ENCODE measurements around the gene RGS13. TPM values are rescaled to one million over a fixed set of nuclear protein-coding genes. Genes with fewer than 3 reads are reported as not detected.

The RGS13 gene
- total RNA-seq, 3 donors from 2014 or later = 0.43 to 1.3 (median 0.96) TPM

DNA sequence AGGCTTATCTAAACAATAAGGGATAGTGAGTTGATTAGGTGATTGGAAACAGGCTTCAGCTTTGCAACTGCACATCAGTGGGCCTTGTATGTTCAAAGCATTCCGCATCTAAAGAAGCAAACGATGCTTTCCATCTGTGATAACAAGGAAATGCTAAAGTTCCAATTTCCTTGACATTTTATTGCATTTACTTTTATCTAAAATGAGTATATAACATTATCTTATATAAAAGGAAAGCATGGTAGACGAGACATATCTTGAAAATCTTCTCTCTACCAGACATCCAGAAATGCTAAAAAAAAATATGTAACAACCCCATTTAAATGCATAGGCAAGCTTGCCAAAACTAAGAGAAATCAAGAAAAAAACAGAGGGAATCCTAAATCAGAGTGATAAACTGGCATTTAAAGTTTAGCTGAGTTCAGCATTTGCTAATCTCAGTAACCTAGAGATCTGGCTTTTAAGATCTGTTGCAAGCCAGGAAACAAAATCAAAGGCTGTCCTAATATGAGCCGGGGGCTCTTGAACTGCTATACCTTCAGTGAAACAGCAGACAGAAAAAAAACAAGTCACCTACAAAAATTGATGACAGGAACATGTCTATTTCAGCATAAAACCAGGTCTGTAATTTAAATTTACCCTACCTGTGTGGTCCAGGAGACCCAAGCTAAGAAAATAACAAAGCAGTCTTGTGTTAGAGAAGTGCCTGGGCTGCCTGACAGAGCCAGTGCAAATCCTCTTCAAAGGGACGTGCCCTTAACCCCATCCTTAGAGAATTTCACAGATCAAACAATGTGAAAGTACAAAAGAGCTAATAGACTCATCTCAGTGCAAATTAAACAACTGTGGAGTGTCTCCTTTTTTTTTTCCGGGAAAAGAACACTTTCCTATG is 3.1 kb upstream of the RGS13 start:
- DNase-seq (no peak), ATAC-seq (no peak)
- Histone ChIP-seq H3K4me1 (ENCODE audit: low read depth) (no peaks in the 10 kb centered on the region), H3K9me3 (no peaks in the 10 kb centered on the region), H3K36me3 (ENCODE audit: low read depth) (no peaks in the 10 kb centered on the region), H3K4me3 (no peak overlapping the region)
- intact Hi-C loops (cut with DNase I, micrococcal nuclease) = no loop called here
- TF ChIP-seq, protein P1, sequence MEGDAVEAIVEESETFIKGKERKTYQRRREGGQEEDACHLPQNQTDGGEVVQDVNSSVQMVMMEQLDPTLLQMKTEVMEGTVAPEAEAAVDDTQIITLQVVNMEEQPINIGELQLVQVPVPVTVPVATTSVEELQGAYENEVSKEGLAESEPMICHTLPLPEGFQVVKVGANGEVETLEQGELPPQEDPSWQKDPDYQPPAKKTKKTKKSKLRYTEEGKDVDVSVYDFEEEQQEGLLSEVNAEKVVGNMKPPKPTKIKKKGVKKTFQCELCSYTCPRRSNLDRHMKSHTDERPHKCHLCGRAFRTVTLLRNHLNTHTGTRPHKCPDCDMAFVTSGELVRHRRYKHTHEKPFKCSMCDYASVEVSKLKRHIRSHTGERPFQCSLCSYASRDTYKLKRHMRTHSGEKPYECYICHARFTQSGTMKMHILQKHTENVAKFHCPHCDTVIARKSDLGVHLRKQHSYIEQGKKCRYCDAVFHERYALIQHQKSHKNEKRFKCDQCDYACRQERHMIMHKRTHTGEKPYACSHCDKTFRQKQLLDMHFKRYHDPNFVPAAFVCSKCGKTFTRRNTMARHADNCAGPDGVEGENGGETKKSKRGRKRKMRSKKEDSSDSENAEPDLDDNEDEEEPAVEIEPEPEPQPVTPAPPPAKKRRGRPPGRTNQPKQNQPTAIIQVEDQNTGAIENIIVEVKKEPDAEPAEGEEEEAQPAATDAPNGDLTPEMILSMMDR (IDR thresholded peaks at IDR 0.05) = no peak

DNA sequence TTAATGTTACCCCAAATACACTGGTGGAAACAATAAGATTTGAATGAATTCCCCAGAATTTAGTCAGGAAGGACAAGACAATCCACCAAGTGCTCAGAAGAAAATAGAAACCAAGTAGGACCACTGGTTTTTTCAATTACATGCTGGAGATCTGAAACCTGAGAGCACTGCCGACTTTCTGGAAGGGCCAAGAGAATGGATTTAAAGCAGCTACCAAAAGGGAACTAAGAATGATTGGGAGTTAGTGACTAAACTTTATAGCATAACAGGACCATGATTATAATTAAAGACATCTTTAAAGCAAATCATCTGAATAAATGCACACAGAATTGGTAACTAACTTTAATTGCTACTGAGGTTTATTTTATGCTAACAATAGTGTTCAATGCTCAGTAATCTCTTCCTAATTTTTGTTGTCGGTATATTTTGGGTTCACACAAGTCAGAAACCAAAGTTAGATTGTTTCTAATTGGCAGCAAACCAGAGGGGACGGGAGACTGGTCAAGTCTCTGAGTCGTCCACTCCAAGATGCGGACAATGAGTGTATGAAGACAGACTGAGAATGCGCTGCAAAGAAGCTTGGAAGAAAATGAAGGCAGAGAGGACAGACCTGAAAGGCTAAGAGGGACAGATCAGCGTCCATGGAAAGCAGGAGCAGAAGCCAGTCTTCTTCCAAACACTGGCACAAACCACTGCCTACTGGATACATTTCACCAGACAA is 2.3 kb upstream of the RGS13 start:
- ATAC-seq (no peak), DNase-seq (no peak)
- Histone ChIP-seq H3K4me1 (ENCODE audit: low read depth) (no peaks in the 10 kb centered on the region), H3K36me3 (ENCODE audit: low read depth) (no peaks in the 10 kb centered on the region), H3K4me3 (no peak overlapping the region), H3K9me3 (no peaks in the 10 kb centered on the region)
- intact Hi-C loops (cut with DNase I, micrococcal nuclease) = no loop called here
- TF ChIP-seq, protein P1 (IDR thresholded peaks at IDR 0.05) = no peak

GRCh38 chr1:192635041-192635440 is 906 bp upstream of the RGS13 start:
- intact Hi-C loops (cut with DNase I, micrococcal nuclease) = no loop called here
- ATAC-seq = no peak
- H3K4me3 ChIP-seq = no peak overlapping the region

DNA sequence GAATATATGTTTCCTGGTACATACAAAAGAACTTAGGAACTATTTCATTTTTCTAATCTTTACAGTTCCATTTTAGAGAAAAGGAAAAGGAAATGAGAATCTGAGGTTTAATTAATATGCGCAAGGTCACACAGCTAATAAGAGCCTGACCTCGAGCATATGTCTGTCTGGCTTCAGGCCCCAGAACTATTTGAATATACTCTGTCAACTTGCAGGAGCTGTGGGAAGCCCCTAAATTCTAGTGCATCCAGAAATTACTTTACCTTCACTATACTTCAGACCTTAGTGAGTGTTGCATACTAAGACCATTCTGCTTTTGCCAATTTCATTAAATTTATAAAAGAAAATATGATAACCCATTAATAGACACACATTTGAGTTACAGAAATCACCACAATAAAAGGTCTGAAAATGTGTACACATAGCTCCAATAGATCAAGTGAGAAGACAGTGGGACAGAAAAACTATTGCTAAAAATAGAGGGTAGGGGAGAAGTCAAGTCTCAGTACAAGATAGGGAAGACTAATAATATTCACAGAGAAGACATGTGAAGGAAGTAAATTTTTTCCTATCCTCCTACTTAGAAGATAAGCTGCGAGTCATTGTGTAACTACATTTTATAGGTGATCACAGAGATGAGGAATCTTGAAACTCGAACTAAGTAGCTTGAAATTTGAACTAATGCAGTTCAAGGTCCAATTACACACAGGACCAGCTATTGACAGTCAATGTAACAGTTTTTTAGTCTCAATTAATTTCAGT is 3.8 kb downstream of the RGS13 start:
- no peak for ATAC-seq
- H3K9me3 ChIP-seq = no peaks in the 10 kb centered on the region
- intact Hi-C loops (cut with DNase I, micrococcal nuclease) = no loop called here
- TF ChIP-seq, protein P1 (IDR thresholded peaks at IDR 0.05) = no peak
- no peaks in the 10 kb centered on the region for H3K4me1 ChIP-seq (ENCODE audit: low read depth)
- no peak for DNase-seq
- H3K36me3 ChIP-seq (ENCODE audit: low read depth) = no peaks in the 10 kb centered on the region
- no peak overlapping the region for H3K4me3 ChIP-seq

More at GRCh38 chr1:192635041-192635440, 906 bp upstream of the RGS13 start:
- TF ChIP-seq, protein P1 (IDR thresholded peaks at IDR 0.05) = no peak
- no peak for DNase-seq
- H3K36me3 ChIP-seq (ENCODE audit: low read depth) = no peaks in the 10 kb centered on the region
- H3K4me1 ChIP-seq (ENCODE audit: low read depth) = no peaks in the 10 kb centered on the region
- H3K9me3 ChIP-seq = no peaks in the 10 kb centered on the region

- no peaks in the 10 kb centered on the region for H3K36me3 ChIP-seq (ENCODE audit: low read depth)
- H3K4me3 ChIP-seq = no peak overlapping the region
- H3K4me1 ChIP-seq (ENCODE audit: low read depth) = no peaks in the 10 kb centered on the region
- H3K9me3 ChIP-seq = no peaks in the 10 kb centered on the region
- intact Hi-C loops (cut with DNase I, micrococcal nuclease) = no loop called here
- no peak for ATAC-seq
- no peak for DNase-seq
- TF ChIP-seq, protein P1 (IDR thresholded peaks at IDR 0.05) = no peak
Observed at GRCh38 chr1:192652159-192652558, 16.2 kb downstream of the RGS13 start.

Data from mucosa of descending colon (tissue), 3 donors.